ENCODE data around the gene VDR. TPM values are rescaled to one million over a fixed set of nuclear protein-coding genes. Genes with fewer than 3 reads are reported as not detected.
A peak's percentile ranks its signal among the peaks of the same experiment; 100 is the strongest.

Gene VDR
- polyA plus RNA-seq, 1 donor (not counting 4 experiments of a cell fraction or from before 2014, with no cell fraction given) = 43.3 TPM

GRCh38 chr12:47876440-47876960, 28.3 kb downstream of the VDR start:
- no peaks in the 10 kb centered on the region for H3K27me3 ChIP-seq (ENCODE audit: control insufficient read depth, extremely low read depth, insufficient read depth, low read length)
- H3K9me1 ChIP-seq (ENCODE audit: control insufficient read depth, extremely low read depth, insufficient read depth, low read length) = no peaks in the 10 kb centered on the region
- TF ChIP-seq CTCF (optimal IDR thresholded peaks at IDR 0.05 in 1 of 3, IDR thresholded peaks at IDR 0.05 in 1 of 3, conservative IDR thresholded peaks at IDR 0.05 in 1 of 3; ENCODE audit: extremely low read depth in 1 of 3, insufficient read depth in 2 of 3, low read length in 3 of 3) = peak in 2 of 3 experiments; percentile 2 to 38
- no peak for TF ChIP-seq EZH2 (IDR thresholded peaks at IDR 0.05; ENCODE audit: low read length)
- peaks cover 20% of the 10 kb centered on the region for H3K79me2 ChIP-seq (ENCODE audit: control insufficient read depth, insufficient read depth, low read length)
- no peak overlapping the region for H3K4me3 ChIP-seq (ENCODE audit: control insufficient read depth in 2 of 3, extremely low read depth in 1 of 3, insufficient read depth in 2 of 3, low read depth in 1 of 3, low read length in 3 of 3)
- H3K9me3 ChIP-seq (ENCODE audit: control insufficient read depth, low read depth, low read length) = no peaks in the 10 kb centered on the region
- H3K4me2 ChIP-seq (ENCODE audit: control insufficient read depth, extremely low read depth, insufficient read depth, low read depth, low read length) = peak overlapping the region; percentile 7
- dilution Hi-C loops (cut with MboI; ENCODE audit: extremely low pct_ligation_motif_present, low sequenced_read_pairs) = no loop called here
- H3K9ac ChIP-seq (ENCODE audit: control insufficient read depth, extremely low read depth, insufficient read depth, low read length) = no peak overlapping the region
- H3K36me3 ChIP-seq (ENCODE audit: control insufficient read depth in 2 of 2, extremely low read depth in 1 of 2, insufficient read depth in 2 of 2, low read length in 2 of 2) = peaks cover 20 to 44% of the 10 kb centered on the region in 2 experiments
- H2AFZ ChIP-seq (ENCODE audit: control insufficient read depth, low read length) = no peak overlapping the region
- H3K4me1 ChIP-seq (ENCODE audit: control insufficient read depth, extremely low read depth, insufficient read depth, low read length) = peaks cover 18% of the 10 kb centered on the region
- H3K27ac ChIP-seq (ENCODE audit: control insufficient read depth, insufficient read depth, low read length) = peak overlapping the region; percentile 8
- FAIRE-seq (peak; percentile 86), DNase-seq (ENCODE audit: low read depth, low spot score) (peak; percentile 93)
- no peaks in the 10 kb centered on the region for H4K20me1 ChIP-seq (ENCODE audit: control insufficient read depth, extremely low read depth, insufficient read depth, low read length)

- H3K9me3 ChIP-seq (ENCODE audit: control insufficient read depth, low read depth, low read length) = no peaks in the 10 kb centered on the region
- dilution Hi-C loops (cut with MboI; ENCODE audit: extremely low pct_ligation_motif_present, low sequenced_read_pairs) = no loop called here
- peaks cover 20 to 44% of the 10 kb centered on the region in 2 experiments for H3K36me3 ChIP-seq (ENCODE audit: control insufficient read depth in 2 of 2, extremely low read depth in 1 of 2, insufficient read depth in 2 of 2, low read length in 2 of 2)
- FAIRE-seq (no peak), DNase-seq (ENCODE audit: low read depth, low spot score) (no peak)
- no peak overlapping the region for H2AFZ ChIP-seq (ENCODE audit: control insufficient read depth, low read length)
- no peak overlapping the region for H3K4me3 ChIP-seq (ENCODE audit: control insufficient read depth in 2 of 3, extremely low read depth in 1 of 3, insufficient read depth in 2 of 3, low read depth in 1 of 3, low read length in 3 of 3)
- no peaks in the 10 kb centered on the region for H3K27me3 ChIP-seq (ENCODE audit: control insufficient read depth, extremely low read depth, insufficient read depth, low read length)
- no peak overlapping the region for H3K4me2 ChIP-seq (ENCODE audit: control insufficient read depth, extremely low read depth, insufficient read depth, low read depth, low read length)
- no peaks in the 10 kb centered on the region for H3K9me1 ChIP-seq (ENCODE audit: control insufficient read depth, extremely low read depth, insufficient read depth, low read length)
- no peaks in the 10 kb centered on the region for H4K20me1 ChIP-seq (ENCODE audit: control insufficient read depth, extremely low read depth, insufficient read depth, low read length)
- H3K4me1 ChIP-seq (ENCODE audit: control insufficient read depth, extremely low read depth, insufficient read depth, low read length) = peaks cover 18% of the 10 kb centered on the region
- H3K27ac ChIP-seq (ENCODE audit: control insufficient read depth, insufficient read depth, low read length) = no peak overlapping the region
- peaks cover 20% of the 10 kb centered on the region for H3K79me2 ChIP-seq (ENCODE audit: control insufficient read depth, insufficient read depth, low read length)
- no peak overlapping the region for H3K9ac ChIP-seq (ENCODE audit: control insufficient read depth, extremely low read depth, insufficient read depth, low read length)
- no peak for TF ChIP-seq EZH2 (IDR thresholded peaks at IDR 0.05; ENCODE audit: low read length)
- no peak for TF ChIP-seq CTCF (optimal IDR thresholded peaks at IDR 0.05 in 1 of 3, IDR thresholded peaks at IDR 0.05 in 1 of 3, conservative IDR thresholded peaks at IDR 0.05 in 1 of 3; ENCODE audit: extremely low read depth in 1 of 3, insufficient read depth in 2 of 3, low read length in 3 of 3)
Measured at GRCh38 chr12:47875746-47876439, 28.9 kb downstream of the VDR start.
